Hepatocyte (in vitro differentiated cells): ENCODE data around the gene CAMK2N2. TPM values are rescaled to one million over a fixed set of nuclear protein-coding genes. Genes with fewer than 3 reads are reported as not detected.

Experiments used
- DNase-seq: peaks from one replicate; pipeline ENCODE4 v3.0.0-alpha.2; 2016; ENCODE audit warnings: low spot score
- H2AFZ ChIP-seq: fragments of 200-600 bp; sonication (generic); 2 replicates; pipeline ENCODE4 v1.6.0; 2016; ENCODE audit warnings: antibody characterized with exemption, mild to moderate bottlenecking
- H3K27ac ChIP-seq: fragments of 200-600 bp; sonication (generic); 2 replicates; pipeline ENCODE4 v1.5.1; 2016; ENCODE audit warnings: mild to moderate bottlenecking
- H3K27me3 ChIP-seq: fragments of 200-600 bp; sonication (generic); 2 replicates; pipeline ENCODE4 v1.6.1; 2016
- H3K36me3 ChIP-seq: fragments of 200-600 bp; sonication (generic); replicated peaks from 2 replicates; pipeline ENCODE4 v1.5.1; 2016; ENCODE audit warnings: low read depth; ENCODE audit not compliant: insufficient read depth
- H3K4me1 ChIP-seq: fragments of 200-600 bp; sonication (generic); 2 replicates; pipeline ENCODE4 v1.5.1; 2016; ENCODE audit warnings: mild to moderate bottlenecking, moderate library complexity; ENCODE audit not compliant: insufficient read depth
- H3K4me2 ChIP-seq: fragments of 200-600 bp; sonication (generic); 2 replicates; pipeline ENCODE4 v1.6.0; 2016
- H3K4me3 ChIP-seq: fragments of 200-600 bp; sonication (generic); 2 replicates; pipeline ENCODE4 v1.5.1; 2016; ENCODE audit warnings: mild to moderate bottlenecking
- H3K79me2 ChIP-seq: fragments of 200-600 bp; sonication (generic); 2 replicates; pipeline ENCODE4 v1.6.0; 2017; ENCODE audit warnings: mild to moderate bottlenecking
- H3K9me2 ChIP-seq: fragments of 200-600 bp; sonication (generic); replicated peaks from 2 replicates; pipeline ENCODE4 v1.6.0; 2017; ENCODE audit warnings: mild to moderate bottlenecking; ENCODE audit not compliant: insufficient read depth
- H3K9me3 ChIP-seq: fragments of 200-600 bp; sonication (generic); 2 replicates; pipeline ENCODE4 v1.5.1; 2016; ENCODE audit warnings: low read depth, mild to moderate bottlenecking
- H4K20me1 ChIP-seq: fragments of 200-600 bp; sonication (generic); 2 replicates; pipeline ENCODE4 v1.6.0; 2016; ENCODE audit warnings: mild to moderate bottlenecking; ENCODE audit not compliant: insufficient read depth, poor library complexity, severe bottlenecking
- CTCF ChIP-seq: fragments of 200-600 bp; sonication (generic); IDR thresholded peaks from 2 replicates; pipeline ENCODE4 v1.5.1; 2016; ENCODE audit warnings: antibody characterized with exemption, mild to moderate bottlenecking; ENCODE audit not compliant: poor library complexity
- EZH2 ChIP-seq: fragments of 200-600 bp; sonication (generic); IDR thresholded peaks from 2 replicates; pipeline ENCODE4 v1.6.1; 2016; ENCODE audit warnings: antibody characterized with exemption, mild to moderate bottlenecking, borderline replicate concordance
- EZH2phosphoT487 ChIP-seq: fragments of 200-600 bp; sonication (generic); IDR thresholded peaks from one replicate; pipeline ENCODE4 v1.6.1; 2018; ENCODE audit warnings: antibody characterized with exemption, mild to moderate bottlenecking, low read depth, moderate library complexity; ENCODE audit not compliant: unreplicated experiment, severe bottlenecking
- WGBS: methylation state at CpG from one replicate; pipeline ENCODE4 v1.1.6; 2016; ENCODE audit warnings: low lambda C conversion rate; ENCODE audit errors: missing lambda C conversion rate; 5-methylcytosine and 5-hydroxymethylcytosine counted together
- polyA plus RNA-seq: library from polyadenylated mRNA; unstranded; fragments of >200 nt; fragmentation: Nextera tagmentation; extraction: Ambion mirVana; gene quantifications from 2 replicates; pipeline ENCODE4 v1.2.1, GENCODE V29; 2016
- total RNA-seq: library from RNA; depleted of rRNA; stranded (reverse); fragments of >200 nt; gene quantifications from 2 replicates; pipeline ENCODE4 v1.2.3, GENCODE V29; 2014

CAMK2N2 gene
- total and polyA plus RNA-seq, 2 experiments from 2014 or later: 0.11 TPM; not detected in 1

GRCh38 chr3:184257083-184257915, 4.1 kb downstream of the CAMK2N2 start:
- no peaks in the 10 kb centered on the region for H3K36me3 ChIP-seq
- peaks cover 36% of the 10 kb centered on the region for H3K27me3 ChIP-seq
- no peaks in the 10 kb centered on the region for H3K9me3 ChIP-seq
- H3K27ac ChIP-seq: no peak overlapping the region
- WGBS: 93% methylated on average over 23 of the region's 23 CpGs
- H3K9me2 ChIP-seq: no peaks in the 10 kb centered on the region
- H4K20me1 ChIP-seq: no peaks in the 10 kb centered on the region
- H2AFZ ChIP-seq: no peak overlapping the region
- H3K4me3 ChIP-seq: no peak overlapping the region
- TF ChIP-seq CTCF (no peak), EZH2 (no peak), EZH2phosphoT487 (no peak)
- DNase-seq: no peak
- H3K4me1 ChIP-seq: peaks cover 17% of the 10 kb centered on the region
- no peaks in the 10 kb centered on the region for H3K79me2 ChIP-seq
- H3K4me2 ChIP-seq: no peak overlapping the region

DNA sequence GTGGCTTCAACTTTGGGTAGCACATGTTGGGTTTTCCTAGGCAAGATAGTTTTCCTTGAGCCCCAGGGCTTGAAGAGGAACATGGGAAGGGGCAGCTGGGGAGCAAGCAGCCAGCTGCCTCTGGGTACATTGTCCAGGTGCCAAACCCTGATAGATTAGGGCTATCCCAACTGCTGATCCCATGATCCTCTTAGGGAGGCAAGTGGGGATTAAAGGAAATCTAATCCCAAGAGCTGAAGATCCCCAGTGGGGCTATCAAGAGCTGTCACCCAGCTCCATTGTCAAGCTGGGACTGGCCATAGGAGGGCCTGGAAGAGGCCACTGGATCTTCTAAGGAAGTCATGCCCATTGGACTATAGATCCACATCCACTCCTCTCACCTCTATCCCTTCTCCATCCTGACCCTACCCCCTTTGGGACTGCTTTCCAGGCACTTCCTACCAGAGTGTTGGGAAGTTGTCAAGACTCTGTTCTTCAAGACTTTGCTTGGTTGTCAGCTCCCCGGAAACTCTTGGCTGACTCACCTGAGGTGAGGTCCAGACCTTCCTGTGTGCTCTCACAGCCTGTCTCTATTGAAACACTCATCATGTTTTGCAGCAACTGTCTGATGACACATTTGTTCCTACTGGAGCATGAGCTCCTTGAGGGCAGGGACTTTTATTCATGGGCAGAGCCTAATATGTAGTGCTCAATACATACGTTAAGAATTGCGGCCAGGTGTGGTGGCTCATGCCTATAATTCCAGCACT, 5.9 kb downstream of the CAMK2N2 start:
- Histone ChIP-seq H3K9me2 (no peaks in the 10 kb centered on the region), H3K4me1 (peaks cover 5% of the 10 kb centered on the region), H3K9me3 (no peaks in the 10 kb centered on the region), H4K20me1 (no peaks in the 10 kb centered on the region), H2AFZ (no peak overlapping the region), H3K4me3 (no peak overlapping the region), H3K4me2 (no peak overlapping the region), H3K27me3 (peaks cover 22% of the 10 kb centered on the region), H3K79me2 (peaks cover 4% of the 10 kb centered on the region), H3K27ac (no peak overlapping the region), H3K36me3 (no peaks in the 10 kb centered on the region)
- no peak for DNase-seq
- TF ChIP-seq EZH2 (no peak), EZH2phosphoT487 (no peak), CTCF (no peak)
- WGBS: 96% methylated on average over 3 of the region's 3 CpGs

GRCh38 chr3:184250167-184250828, 11.1 kb downstream of the CAMK2N2 start:
- no peaks in the 10 kb centered on the region for H3K9me2 ChIP-seq
- H3K4me2 ChIP-seq: peak overlapping the region; percentile 88
- no peaks in the 10 kb centered on the region for H3K36me3 ChIP-seq
- no peaks in the 10 kb centered on the region for H4K20me1 ChIP-seq
- peaks cover 24% of the 10 kb centered on the region for H3K79me2 ChIP-seq
- peak overlapping the region; percentile 50 for H3K4me3 ChIP-seq
- 17% methylated on average over 20 of the region's 20 CpGs for whole genome bisulfite sequencing
- no peaks in the 10 kb centered on the region for H3K9me3 ChIP-seq
- H3K4me1 ChIP-seq: peaks cover 12% of the 10 kb centered on the region
- peak overlapping the region; percentile 40 for H3K27ac ChIP-seq
- DNase-seq: peak; percentile 93
- H2AFZ ChIP-seq: peak overlapping the region; percentile 77
- H3K27me3 ChIP-seq: no peaks in the 10 kb centered on the region
- TF ChIP-seq EZH2 (no peak), CTCF (peak; percentile 83), EZH2phosphoT487 (no peak)
